GM19397 (cell line): ENCODE data around the gene PI16.
"Not testable (repeated sequence)": the region's sequence is repeated elsewhere in the genome, so short reads cannot be mapped to it uniquely, and the experiment has no call there.

Experiments used
- ATAC-seq: cut with Tn5 transposase; IDR thresholded peaks from one replicate; pipeline ENCODE4 v1.9.1; 2021; ENCODE audit warnings: mild to moderate bottlenecking, moderate library complexity; ENCODE audit not compliant: unreplicated experiment

PI16 gene

DNA sequence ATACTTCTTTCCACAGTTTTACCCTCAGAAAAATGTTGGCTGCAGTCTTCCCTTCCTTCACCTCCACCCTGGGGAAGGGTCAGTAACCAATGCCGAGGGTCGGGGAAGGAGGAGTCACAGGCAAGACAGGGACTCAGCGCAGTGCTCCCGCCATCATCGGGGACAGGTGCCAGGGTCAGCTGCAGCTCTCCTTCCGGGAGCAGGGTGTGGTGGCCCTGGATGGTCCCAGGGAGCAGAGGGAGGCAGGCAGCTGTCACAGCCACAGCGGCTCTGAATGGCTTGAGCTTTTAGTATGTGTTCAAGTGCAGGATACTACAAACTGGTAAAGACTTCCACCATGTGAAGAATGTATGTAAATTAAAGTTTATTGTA lies 26.0 kb upstream of the PI16 start:
- no peak for ATAC-seq

DNA sequence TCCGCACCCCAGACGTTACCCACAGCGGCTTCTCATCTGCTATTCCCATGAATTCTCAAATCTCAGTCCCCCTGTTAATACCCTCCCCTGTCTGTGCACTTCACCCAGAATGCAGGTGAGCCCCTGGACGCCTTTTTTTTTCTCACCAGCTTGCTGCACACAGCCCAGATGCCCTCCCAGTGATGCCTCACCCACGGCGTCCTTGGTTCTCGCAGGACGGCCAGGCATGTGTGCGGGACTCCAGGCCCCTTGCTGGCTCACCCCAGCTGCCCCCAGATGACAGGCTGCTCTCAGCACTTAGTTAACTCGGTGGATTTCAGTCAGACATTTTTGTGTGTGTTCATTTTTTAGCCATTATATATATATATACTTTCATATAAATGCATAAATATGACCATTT lies 25.4 kb upstream of the PI16 start:
- ATAC-seq = no peak

DNA sequence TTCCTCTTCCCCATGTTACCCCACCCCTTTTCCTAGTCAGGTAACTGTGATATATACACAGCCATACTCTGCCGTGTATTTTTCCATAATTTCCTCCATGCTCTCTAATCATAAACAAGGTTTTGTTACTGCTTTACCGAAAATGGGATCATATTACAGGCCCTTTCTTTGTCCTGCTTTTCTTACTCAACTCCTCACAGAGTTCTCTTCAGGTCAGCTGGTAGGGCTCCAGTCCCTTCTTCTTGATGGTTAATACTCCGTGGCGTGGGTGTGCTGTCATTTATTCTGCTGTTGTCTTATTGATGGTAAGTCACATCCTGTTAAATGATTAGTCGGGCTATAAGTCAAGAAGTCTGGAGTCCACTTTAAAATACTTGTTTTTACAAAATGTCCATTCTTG lies 24.9 kb upstream of the PI16 start:
- ATAC-seq = no peak

DNA sequence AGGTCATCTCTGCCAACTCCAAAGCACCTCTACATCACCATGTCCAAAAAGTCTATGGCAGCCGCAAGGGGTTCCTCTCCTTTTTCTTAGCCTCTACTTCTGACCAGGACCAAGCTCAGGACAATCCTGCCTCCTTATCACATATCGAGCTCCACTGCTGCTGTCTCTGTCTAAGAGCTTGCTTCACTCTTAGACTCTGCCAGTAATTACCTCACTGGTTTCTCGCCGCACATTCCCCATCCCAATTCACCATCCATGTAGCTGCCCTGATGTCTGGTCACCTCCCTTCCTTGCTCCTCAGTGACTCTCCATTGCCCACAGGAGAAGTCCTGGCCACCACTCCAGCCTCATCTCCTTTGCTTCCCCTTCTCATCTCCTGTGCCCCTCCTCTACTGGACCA lies 24.1 kb upstream of the PI16 start:
- no peak for ATAC-seq

DNA sequence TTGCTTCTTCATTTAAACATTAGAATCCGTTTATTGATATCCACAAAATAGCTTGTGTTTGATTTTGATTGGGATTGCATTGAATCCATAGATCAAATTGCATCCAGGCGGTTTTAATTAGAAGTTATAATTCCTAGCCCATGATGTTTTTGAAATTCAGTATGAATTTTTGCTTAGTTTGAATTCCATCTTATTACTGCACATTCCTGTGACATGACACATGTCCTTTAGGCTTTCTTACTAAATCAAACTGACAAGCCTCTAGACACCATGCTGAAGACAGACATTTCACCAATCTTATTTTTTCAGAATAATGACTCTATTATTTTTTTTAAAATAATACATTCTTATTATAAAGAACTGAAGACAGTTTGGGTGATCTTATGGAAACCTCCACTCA lies 21.4 kb upstream of the PI16 start:
- ATAC-seq = no peak

DNA sequence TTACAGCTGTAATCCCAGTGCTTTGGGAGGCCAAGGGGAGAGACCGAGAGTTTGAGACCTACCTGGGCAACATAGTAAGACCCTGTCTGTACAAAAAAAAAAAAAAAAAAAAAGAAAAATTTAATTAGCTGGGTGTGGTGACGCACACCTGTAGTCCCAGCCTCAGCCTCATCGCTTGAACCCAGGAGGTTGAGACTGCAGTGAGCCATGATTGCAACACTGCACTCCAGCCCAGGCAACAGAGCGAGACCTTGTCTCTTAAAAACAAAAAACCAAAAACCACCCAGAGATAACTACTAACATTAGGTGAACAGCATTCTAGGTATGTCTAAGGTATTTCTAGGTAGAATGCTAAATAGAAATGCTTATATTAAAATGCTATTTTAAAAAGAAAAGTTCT lies 21.0 kb upstream of the PI16 start:
- ATAC-seq = no peak

DNA sequence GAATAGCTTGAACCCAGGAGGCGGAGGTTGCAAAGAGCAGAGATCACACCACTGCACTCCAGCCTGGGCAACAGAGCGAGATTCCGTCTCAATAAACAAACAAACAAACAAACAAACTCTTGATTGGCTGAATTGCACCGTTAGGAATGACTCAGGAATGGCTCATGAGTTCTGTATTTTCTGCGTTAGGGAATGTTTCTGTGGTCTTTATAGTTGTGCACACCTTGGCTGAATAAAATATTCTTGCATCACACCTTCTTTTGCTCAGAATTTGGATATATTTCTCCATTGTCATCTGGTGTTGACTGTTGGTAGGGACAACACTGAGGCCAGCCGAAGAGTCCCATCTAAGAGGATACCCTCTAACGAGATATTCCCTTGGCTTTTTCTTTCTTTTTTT lies 19.6 kb upstream of the PI16 start:
- ATAC-seq = no peak

DNA sequence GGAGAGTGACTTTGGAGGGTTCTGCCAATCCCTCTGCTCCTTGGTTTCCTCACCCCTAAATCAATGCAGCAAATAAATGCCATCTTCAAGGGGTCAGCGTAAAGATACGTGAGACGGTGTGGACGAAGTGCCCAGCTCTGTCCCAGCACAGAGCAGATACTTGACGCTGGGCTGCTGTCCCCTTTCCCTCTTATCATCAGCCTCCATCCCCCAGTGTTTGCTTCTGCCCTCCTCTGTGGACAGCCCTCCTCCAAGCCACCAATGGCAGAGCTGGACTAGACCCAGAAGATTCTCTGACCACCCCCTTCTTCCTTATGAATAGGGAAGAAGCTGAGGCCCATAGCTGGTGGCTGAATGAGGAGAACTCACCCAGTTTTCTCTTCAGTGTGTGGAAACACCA lies 17.7 kb upstream of the PI16 start:
- ATAC-seq = no peak

DNA sequence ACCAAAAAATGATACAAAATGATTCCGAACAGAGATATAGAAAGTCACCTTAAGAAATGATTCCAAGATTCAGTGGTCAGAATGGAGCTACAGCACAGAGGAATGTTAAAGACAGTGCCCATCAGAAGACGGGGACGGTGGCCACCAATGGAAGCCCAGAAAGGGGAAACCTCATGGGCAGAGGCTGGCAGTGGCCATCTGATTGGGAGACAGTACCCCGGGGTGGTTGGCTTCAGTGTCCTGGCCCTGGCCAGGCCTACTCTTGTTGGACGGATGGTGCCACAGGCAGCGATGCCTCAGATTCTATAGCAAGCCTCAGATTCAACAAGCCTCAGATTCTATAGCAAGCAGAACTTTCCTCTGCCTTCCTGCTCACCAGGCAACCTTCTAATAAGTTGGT lies 16.6 kb upstream of the PI16 start:
- ATAC-seq = no peak

DNA sequence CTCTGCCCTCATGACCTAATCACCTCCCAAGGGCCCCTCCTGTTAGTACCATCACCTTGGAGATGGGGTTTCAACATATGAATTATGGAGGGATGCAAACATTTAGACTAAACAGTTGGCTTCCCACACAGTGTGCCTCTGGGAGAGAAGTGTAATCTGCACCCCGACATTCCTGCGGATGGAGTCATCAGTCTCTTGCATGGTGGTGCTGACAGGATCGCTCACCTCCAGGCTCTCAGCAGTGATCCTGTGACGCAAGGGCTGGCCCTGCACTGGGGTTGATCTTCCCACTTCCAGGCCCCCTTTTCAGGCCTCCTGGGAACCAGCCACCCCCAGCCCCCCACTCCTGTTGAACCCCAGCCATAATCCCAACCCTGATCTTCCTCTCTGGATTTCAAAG lies 16.0 kb upstream of the PI16 start:
- ATAC-seq = no peak

DNA sequence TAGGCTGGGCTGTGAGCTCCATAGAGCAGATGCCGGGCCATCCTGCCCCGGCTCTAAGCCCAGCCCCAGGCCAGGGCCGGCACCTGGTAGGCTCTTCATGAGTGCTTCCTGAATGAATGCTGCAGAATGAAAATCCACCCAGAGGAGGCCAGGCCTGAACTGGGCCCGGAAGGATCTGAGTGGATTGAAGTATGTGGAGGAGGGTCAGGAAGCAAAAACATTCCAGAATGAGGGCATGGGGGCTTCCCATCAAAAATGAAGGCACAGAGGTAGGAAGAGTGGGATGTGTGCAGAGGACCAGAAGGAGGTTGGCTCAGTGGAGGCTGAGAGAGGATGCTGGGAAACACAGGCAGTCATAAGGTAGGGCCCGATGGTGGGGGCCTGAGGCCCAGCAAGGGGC lies 15.5 kb upstream of the PI16 start:
- not testable (repeated sequence) for ATAC-seq

DNA sequence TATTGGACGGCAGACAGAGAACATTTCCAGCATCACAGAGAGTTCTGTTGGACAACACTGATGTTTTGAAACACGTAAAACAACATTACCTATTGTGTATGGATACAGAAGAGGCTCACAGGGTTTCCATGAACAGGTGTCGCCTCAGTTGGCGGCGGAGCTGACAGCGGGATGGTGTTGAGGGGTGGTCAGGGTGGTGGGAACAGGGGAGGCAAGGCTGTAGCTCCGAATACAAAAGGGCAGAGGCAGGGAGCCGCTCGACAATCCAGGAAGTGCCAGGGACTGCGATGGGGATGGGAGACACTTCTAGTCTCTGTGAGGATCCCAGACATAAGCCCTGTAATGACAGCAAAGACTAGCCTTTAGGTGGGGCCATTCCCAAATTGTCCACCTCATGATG lies 14.5 kb upstream of the PI16 start:
- no peak for ATAC-seq

DNA sequence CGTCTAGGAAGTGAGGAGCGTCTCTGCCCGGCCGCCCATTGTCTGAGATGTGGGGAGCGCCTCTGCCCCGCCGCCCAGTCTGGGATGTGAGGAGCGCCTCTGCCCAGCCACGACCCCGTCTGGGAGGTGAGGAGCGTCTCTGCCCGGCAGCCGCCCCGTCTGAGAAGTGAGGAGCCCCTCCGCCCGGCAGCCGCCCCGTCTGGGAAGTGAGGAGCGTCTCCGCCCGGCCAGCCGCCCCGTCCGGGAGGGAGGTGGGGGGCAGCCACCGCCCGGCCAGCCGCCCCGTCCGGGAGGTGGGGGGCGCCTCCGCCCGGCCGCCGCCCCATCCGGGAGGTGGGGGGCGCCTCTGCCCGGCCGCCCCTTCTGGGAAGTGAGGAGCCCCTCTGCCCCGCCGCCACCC lies 13.0 kb upstream of the PI16 start:
- not testable (repeated sequence) for ATAC-seq

DNA sequence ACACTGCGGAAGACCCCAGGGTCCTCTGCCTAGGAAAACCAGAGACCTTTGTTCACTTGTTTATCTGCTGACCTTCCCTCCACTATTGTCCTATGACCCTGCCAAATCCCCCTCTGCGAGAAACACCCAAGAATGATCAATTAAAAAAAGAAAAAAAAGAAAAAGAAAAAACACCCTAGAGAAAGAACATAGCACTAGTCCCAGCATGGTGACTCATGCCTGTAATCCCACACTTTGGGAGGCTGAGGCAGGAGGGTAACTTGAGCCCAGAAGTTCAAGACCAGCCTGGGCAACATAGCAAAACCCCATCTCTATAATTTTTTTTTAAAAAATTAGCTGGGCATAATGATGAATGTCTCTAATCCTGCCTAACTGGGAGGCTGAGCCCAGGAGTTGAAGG lies 12.2 kb upstream of the PI16 start:
- ATAC-seq = not testable (repeated sequence)

DNA sequence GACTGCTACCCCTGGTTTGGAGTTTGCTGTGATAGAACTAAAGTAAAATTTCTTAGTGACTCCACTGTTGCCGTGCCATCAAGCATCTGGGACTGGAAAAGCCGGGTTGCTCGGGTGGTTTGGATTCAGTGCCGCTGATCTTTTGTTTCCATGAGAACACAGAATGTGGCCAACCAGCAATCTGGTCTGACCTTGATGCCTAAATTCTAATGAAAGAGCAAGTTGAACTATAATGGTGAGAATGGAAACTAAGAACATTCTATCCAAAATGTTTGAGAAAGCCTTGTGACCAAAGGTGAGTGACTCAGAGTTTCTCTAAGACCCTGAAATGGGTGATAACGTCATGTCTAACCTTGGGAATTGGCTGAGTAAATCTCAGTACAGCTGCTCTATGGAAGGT lies 9.9 kb upstream of the PI16 start:
- no peak for ATAC-seq

DNA sequence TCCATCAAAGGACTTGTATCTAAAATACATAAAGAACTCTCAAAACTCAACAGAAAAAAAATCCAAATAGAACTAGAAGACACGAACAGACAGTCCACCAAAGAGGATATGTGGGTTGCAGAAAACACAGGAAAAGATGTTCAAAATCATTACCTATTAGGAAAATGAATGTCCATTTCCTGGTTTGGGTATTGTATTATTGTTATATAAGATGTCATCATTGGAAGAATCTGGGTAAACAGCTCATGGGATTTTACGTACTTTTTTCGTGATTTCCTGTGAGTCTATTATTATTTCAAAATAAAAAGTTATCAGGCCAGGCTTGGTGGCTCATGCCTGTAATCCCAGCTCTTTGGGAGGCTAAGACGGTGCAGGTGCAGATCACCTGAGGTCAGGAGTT lies 9.2 kb upstream of the PI16 start:
- no peak for ATAC-seq

DNA sequence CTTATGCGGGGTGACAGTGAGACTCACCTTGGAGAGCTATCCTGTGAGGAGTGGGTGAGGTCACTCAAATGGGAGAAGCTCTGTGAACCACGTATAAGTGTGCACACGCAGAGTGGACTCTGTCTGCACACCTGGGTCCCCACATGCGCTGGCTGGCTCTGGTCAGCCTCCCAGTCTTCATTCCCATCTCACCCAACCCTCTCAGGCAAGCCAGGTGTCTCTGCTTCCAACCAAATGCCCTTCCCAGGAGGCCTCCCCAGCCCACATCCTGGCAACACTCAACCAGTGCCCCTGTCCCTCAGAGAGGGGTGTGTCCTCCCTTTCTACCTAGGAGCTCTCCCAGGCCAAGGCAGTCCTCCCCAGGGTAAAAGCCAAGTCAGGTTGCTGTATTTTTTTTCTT lies 8.0 kb upstream of the PI16 start:
- ATAC-seq = no peak

DNA sequence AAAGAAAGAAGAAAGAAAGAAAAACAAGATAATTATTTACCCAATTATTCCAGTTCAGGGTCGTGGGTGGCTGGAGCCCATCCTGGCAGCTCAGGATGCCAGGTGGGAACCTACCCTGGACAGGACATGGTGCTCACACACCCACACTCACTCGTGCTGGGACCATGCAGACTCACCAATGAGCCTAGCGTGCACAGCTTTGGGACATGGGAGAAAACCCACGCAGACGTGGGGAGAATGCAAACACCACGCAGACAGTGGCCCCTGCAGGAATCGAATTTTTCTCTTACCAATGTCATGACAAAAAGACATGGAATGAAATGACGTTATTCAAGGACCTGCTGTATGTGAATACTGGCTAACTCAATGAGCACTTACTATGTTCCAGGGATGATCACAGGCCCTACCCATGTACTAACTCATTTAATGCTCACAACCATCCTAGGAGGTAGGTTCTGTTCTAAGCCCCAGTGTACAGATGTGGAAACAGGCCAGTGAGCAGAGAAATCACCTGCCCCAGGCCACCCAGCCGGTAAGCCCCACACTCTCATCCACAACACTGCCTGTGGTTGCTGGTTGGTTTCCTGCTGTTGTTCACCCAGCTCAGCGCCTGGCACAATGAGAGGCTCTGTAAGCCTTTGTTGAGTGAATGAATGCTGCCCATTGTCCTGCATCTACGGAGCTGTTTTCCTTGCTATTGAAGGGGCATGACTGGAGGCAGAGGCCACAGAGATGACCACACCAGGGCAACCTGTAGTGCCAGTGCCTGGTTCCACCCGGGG lies 6.8 kb upstream of the PI16 start:
- no peak for ATAC-seq

DNA sequence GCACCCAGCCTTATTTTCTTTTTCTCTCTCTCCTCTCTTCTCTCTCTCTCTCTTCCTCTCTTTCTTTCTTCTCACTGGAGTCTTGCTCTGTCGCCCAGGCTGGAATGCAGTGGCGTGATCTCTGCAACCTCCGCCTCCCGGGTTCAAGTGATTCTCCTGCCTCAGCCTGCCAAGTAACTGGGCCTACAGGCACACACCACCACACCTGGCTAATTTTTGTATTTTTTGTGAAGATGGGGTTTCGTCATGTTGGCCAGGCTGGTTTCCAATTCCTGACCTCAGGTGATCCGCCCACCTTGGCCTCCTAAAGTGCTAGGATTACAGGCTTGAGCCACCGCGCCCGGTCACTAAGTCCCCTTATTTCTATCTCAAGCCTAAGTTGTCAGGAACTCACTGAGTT lies 5.5 kb upstream of the PI16 start:
- not testable (repeated sequence) for ATAC-seq

DNA sequence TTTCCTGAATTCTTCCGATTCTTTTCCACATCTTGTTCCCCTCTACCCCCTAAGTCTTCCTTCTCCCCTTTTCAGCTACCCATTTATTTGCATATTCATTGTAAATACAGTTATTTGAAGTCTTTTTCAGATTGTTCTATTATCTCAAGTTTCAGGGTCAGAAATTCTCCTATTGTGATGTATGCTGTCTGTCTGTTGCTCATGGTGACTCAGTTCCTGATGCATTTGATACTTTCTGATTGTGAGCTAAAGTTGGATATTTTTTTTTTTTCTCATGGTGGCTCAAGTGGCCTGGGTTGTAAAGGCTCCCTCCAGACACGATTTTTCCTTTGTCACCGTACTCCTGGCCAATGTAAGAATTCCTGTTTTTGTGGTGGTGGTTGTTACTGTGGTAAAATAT lies 4.9 kb upstream of the PI16 start:
- no peak for ATAC-seq

DNA sequence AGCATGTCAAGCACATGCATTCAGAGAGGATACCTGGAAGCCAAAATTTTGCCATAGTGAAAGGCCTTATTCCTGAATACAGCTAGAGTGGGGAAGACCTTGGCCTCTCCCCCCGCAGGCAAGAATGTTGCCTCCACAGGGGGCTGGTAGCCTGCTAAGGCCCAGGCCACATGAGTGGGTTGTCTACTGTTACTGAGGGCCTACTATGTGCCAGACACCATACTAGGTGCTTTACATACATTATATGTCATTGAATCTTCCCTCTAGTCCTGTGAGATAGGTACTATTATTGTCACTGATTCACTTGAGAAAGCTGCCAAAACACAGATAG lies 642 bp upstream of the PI16 start:
- no peak for ATAC-seq

DNA sequence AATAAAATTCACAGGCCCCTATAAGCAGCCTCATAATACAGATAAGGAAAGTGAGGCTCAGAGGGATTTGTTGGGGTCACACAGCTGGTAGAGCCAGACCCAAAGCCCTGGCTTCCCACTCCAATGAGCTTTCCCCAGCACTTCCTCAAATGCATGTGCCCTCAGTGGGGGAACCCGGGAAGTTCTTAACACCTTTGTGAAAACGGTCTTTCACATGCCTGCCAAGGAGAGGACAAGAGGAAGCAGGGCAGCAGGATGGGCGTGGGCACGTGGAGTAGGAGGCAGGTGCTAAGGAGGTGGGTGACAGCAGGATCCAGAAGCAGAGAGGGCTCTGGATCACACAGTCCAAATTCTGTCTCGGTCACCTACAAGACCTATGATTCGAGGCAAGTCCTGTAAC lies 598 bp downstream of the PI16 start:
- ATAC-seq = no peak

DNA sequence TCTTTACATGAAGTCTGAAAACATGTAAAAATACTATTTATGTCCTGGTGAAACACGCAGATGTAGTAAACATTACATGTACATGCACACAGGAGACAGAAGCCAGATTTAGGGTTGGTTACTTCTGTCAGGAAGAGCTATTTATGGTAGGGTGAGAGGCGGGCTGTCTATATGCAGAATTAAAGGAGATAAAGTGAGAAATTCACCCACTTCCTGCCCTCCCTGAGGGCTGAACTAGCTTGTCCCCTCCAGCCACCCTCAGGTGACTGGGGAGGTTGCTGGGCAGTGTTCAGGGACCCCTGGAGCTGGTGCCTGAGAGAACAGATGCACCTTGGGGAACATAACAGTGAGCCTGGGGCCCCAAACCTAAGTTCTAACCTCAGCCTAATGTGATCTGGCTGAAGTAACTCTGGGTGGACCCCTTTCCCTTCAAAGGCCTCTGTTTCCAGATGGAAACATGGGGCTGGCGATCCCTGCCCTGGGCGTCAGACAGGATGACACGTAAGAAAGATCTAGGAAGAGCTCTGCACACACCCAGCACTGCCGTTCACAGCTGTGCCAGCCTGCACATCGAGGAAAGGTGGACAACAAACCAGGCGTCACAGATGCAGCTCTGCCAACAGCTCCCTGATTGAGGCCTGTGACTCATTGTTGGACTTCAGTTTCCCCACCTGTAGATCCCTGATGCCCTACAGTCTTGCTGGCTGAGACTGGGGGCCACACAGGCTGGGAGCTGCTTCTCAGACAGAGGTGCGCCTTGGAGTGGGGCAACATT lies 1.3 kb downstream of the PI16 start:
- no peak for ATAC-seq
